ENCODE measurements around the gene CDH8. TPM values are rescaled to one million over a fixed set of nuclear protein-coding genes. Genes with fewer than 3 reads are reported as not detected.

The CDH8 gene
- total RNA-seq, 2 experiments from 2014 or later, result not detected

DNA sequence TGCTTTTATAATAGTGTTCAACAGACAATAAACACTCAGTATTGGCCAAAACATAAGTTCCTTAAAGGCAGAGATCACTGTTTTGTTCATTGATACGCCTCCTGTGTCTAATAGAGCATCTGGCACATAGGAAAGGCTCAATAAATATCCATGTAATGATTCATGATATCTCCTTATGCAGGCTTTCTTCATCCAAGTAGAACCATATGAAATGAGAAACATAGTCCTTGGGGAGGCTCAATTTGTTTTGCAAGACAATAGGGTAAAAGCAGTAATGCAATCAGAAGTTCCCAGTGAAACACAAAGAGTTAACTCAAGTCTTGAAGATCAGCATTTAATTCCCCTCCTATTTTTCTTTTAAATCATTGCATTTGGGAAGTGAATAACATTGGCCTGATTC is 16.4 kb downstream of the CDH8 start:
- BruUV-seq (replicated peaks), result no TSS peak
- POLR2A ChIA-PET, result interaction anchor here (0.5 to 0.7 kb wide), 2 partner anchors 10 to 389 kb away, joined by 3 to 4 read pairs; no protein-coding TSS in a partner anchor
- no peak for TF ChIP-seq EZH2phosphoT487 (IDR thresholded peaks at IDR 0.05; ENCODE audit: borderline replicate concordance, low read depth, low read length)
- TF ChIP-seq, protein P1, sequence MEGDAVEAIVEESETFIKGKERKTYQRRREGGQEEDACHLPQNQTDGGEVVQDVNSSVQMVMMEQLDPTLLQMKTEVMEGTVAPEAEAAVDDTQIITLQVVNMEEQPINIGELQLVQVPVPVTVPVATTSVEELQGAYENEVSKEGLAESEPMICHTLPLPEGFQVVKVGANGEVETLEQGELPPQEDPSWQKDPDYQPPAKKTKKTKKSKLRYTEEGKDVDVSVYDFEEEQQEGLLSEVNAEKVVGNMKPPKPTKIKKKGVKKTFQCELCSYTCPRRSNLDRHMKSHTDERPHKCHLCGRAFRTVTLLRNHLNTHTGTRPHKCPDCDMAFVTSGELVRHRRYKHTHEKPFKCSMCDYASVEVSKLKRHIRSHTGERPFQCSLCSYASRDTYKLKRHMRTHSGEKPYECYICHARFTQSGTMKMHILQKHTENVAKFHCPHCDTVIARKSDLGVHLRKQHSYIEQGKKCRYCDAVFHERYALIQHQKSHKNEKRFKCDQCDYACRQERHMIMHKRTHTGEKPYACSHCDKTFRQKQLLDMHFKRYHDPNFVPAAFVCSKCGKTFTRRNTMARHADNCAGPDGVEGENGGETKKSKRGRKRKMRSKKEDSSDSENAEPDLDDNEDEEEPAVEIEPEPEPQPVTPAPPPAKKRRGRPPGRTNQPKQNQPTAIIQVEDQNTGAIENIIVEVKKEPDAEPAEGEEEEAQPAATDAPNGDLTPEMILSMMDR (conservative IDR thresholded peaks at IDR 0.05; ENCODE audit: low read length), result no peak
- intact Hi-C loops (cut with micrococcal nuclease; ENCODE audit: unreplicated experiment), result no loop called here
- Histone ChIP-seq H3K4me3 (ENCODE audit: low read depth, low read length, poor library complexity, severe bottlenecking) (no peak overlapping the region), H3K36me3 (ENCODE audit: insufficient read depth, low read length) (no peaks in the 10 kb centered on the region), H3K4me1 (ENCODE audit: insufficient read depth, low read length, poor library complexity, severe bottlenecking) (no peaks in the 10 kb centered on the region), H3K9me2 (ENCODE audit: insufficient read depth, low read length) (no peaks in the 10 kb centered on the region), H2AFZ (ENCODE audit: low read length) (no peak overlapping the region), H3K27ac (ENCODE audit: low read depth, low read length, poor library complexity, severe bottlenecking) (no peak overlapping the region), H3K79me2 (ENCODE audit: insufficient read depth, low read depth, low read length) (no peaks in the 10 kb centered on the region), H4K20me1 (ENCODE audit: insufficient read depth, low read length) (no peaks in the 10 kb centered on the region), H3K4me2 (ENCODE audit: low read length) (no peak overlapping the region), H3K9me3 (ENCODE audit: low read length) (no peaks in the 10 kb centered on the region)
- CTCF ChIA-PET (ENCODE audit: unreplicated experiment), result no interaction called here
- no peak for DNase-seq (ENCODE audit: low spot score)

DNA sequence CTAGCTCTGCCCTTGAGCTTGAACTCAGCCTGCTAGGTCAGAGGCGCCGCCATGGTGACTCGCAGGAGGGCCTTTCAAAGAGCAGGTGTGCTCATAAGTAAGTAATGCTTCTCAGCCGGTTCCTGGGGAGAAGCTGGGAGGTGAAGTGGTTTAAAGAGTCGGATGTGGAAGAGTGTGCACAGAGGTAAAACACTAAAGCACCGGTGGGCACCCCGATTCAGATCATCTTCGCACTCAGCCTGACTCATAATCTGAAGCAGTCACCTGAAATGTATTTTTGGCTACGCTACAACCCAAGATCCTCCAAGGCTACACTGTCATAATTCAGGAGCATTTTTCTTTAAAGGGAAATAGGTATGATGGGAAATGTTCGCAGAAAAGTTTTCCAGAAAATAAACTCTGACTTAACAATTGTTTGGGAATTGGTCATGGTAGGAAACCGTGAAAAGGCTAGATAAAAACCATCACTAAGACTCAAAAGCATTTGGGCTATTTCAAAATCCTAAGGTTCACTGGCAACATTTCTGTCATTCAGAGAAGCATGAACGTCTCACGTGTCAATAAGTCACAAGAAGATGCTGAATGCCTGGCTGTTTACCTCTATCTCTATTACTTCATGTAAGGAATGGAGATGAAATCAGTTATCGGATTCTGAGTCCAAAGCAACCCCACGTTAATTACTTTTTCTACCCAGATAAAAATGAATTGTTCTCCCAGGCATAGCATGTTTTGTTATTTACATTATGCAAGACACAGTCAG is 17.8 kb downstream of the CDH8 start:
- no peak overlapping the region for H3K27ac ChIP-seq (ENCODE audit: low read depth, low read length, poor library complexity, severe bottlenecking)
- no peak for TF ChIP-seq EZH2phosphoT487 (IDR thresholded peaks at IDR 0.05; ENCODE audit: borderline replicate concordance, low read depth, low read length)
- TF ChIP-seq, protein P1 (conservative IDR thresholded peaks at IDR 0.05; ENCODE audit: low read length), result no peak
- BruUV-seq (replicated peaks), result no TSS peak
- no peak for DNase-seq (ENCODE audit: low spot score)
- no peaks in the 10 kb centered on the region for H4K20me1 ChIP-seq (ENCODE audit: insufficient read depth, low read length)
- no peak overlapping the region for H3K4me2 ChIP-seq (ENCODE audit: low read length)
- H3K4me1 ChIP-seq (ENCODE audit: insufficient read depth, low read length, poor library complexity, severe bottlenecking), result no peaks in the 10 kb centered on the region
- H2AFZ ChIP-seq (ENCODE audit: low read length), result no peak overlapping the region
- H3K9me3 ChIP-seq (ENCODE audit: low read length), result no peaks in the 10 kb centered on the region
- H3K4me3 ChIP-seq (ENCODE audit: low read depth, low read length, poor library complexity, severe bottlenecking), result no peak overlapping the region
- H3K79me2 ChIP-seq (ENCODE audit: insufficient read depth, low read depth, low read length), result no peaks in the 10 kb centered on the region
- H3K9me2 ChIP-seq (ENCODE audit: insufficient read depth, low read length), result no peaks in the 10 kb centered on the region
- no peaks in the 10 kb centered on the region for H3K36me3 ChIP-seq (ENCODE audit: insufficient read depth, low read length)
- POLR2A ChIA-PET, result no interaction called here
- CTCF ChIA-PET (ENCODE audit: unreplicated experiment), result no interaction called here
- intact Hi-C loops (cut with micrococcal nuclease; ENCODE audit: unreplicated experiment), result no loop called here

DNA sequence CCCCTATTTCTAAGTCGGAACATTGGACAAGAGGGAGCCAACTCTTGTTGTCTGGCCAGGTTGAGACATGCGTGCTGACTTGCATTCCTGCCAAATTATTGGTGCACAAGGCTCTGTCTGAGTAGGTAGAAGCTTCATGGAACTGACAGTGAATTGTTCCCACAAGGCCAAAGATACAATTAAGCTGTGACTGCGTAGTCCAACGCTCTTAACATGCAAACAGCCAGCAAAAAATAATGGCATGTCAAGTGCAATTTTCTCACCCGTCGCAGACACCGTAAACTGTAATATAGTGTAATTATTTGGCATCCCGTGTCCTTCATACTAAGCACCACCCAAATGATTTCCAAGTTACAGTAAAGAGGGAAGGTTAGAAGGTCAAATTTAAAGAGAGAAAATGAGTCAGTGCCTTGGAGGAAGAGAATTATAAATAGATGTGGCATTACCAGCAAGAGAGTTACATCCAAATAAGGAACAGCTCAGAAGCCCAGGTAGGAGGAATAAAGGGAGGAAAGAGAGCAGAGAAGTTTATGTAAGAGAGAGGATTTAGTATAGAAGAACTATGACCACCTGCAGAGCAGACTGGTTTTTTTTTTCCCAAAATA is 21.8 kb downstream of the CDH8 start:
- Histone ChIP-seq H3K36me3 (ENCODE audit: insufficient read depth, low read length) (no peaks in the 10 kb centered on the region), H3K27ac (ENCODE audit: low read depth, low read length, poor library complexity, severe bottlenecking) (no peak overlapping the region), H3K4me2 (ENCODE audit: low read length) (no peak overlapping the region), H3K9me2 (ENCODE audit: insufficient read depth, low read length) (no peaks in the 10 kb centered on the region), H3K79me2 (ENCODE audit: insufficient read depth, low read depth, low read length) (no peaks in the 10 kb centered on the region), H3K4me3 (ENCODE audit: low read depth, low read length, poor library complexity, severe bottlenecking) (no peak overlapping the region), H3K9me3 (ENCODE audit: low read length) (no peaks in the 10 kb centered on the region), H2AFZ (ENCODE audit: low read length) (no peak overlapping the region), H4K20me1 (ENCODE audit: insufficient read depth, low read length) (no peaks in the 10 kb centered on the region), H3K4me1 (ENCODE audit: insufficient read depth, low read length, poor library complexity, severe bottlenecking) (no peaks in the 10 kb centered on the region)
- intact Hi-C loops (cut with micrococcal nuclease; ENCODE audit: unreplicated experiment), result no loop called here
- ChIA-PET CTCF (ENCODE audit: unreplicated experiment) (no interaction called here), POLR2A (interaction anchor here (0.5 to 1.2 kb wide), 2 partner anchors 32 to 722 kb away, joined by 3 to 6 read pairs; no protein-coding TSS in a partner anchor)
- no TSS peak for BruUV-seq (replicated peaks)
- TF ChIP-seq EZH2phosphoT487 (IDR thresholded peaks at IDR 0.05; ENCODE audit: borderline replicate concordance, low read depth, low read length), result no peak
- TF ChIP-seq, protein P1 (conservative IDR thresholded peaks at IDR 0.05; ENCODE audit: low read length), result no peak
- DNase-seq (ENCODE audit: low spot score), result no peak
